ENCODE data around the gene SLC25A40.

SLC25A40 gene

GRCh38 chr7:87866089-87866488, 10.1 kb downstream of the SLC25A40 start:
- CTCF ChIA-PET: no interaction called here
- POLR2A ChIA-PET (ENCODE audit: low non-redundant PET): no interaction called here
- TF ChIP-seq CTCF (conservative IDR thresholded peaks at IDR 0.05; ENCODE audit: low read depth): no peak

GRCh38 chr7:87858417-87859100, 17.6 kb downstream of the SLC25A40 start:
- CTCF ChIA-PET: no interaction called here
- DNase-seq (ENCODE audit: low spot score): no peak
- POLR2A ChIA-PET (ENCODE audit: low non-redundant PET): no interaction called here
- TF ChIP-seq CTCF (conservative IDR thresholded peaks at IDR 0.05; ENCODE audit: low read depth): no peak
- H3K27ac ChIP-seq: no peak overlapping the region

More at GRCh38 chr7:87866089-87866488, 10.1 kb downstream of the SLC25A40 start:
- no peak overlapping the region for H3K27ac ChIP-seq
- no peak for DNase-seq (ENCODE audit: low spot score)

DNA sequence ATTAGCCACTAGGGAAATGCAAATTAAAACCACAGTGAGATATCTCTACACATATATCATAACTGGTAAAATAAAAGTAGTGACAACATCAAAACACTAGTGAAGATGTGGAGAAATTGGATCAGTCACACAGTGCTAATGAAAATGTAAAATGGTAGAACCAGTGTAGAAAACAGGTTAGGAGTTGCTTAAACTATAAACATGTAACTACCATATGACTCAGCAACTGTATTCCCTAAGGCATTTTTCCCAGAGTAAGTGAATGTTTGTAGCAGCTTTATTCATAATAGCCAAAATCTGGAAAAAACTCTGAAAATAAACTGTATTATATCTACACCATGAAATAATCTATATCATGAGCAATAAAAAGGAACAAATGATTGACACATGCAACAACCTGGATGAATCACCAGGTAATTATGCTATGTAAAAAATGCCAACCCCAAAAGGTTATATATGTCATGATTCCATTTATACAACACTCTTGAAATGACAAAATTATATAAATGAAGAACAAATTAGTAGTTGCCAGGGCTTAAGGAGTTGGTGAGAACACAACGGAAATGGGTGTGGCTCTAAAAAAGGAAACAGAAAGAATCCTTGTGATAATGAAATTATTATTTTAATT, 22.8 kb downstream of the SLC25A40 start:
- TF ChIP-seq CTCF (conservative IDR thresholded peaks at IDR 0.05; ENCODE audit: low read depth): no peak
- ChIA-PET POLR2A (ENCODE audit: low non-redundant PET) (no interaction called here), CTCF (no interaction called here)
- DNase-seq (ENCODE audit: low spot score): no peak
- H3K27ac ChIP-seq: no peak overlapping the region

- ChIA-PET POLR2A (ENCODE audit: low non-redundant PET) (no interaction called here), CTCF (no interaction called here)
- no peak for DNase-seq (ENCODE audit: low spot score)
- TF ChIP-seq CTCF (conservative IDR thresholded peaks at IDR 0.05; ENCODE audit: low read depth): no peak
- H3K27ac ChIP-seq: no peak overlapping the region
Observed at GRCh38 chr7:87852306-87852705, 23.9 kb downstream of the SLC25A40 start.

GRCh38 chr7:87850836-87851593, 25.1 kb downstream of the SLC25A40 start:
- no peak for DNase-seq (ENCODE audit: low spot score)
- ChIA-PET CTCF (no interaction called here), POLR2A (ENCODE audit: low non-redundant PET) (no interaction called here)
- TF ChIP-seq CTCF (conservative IDR thresholded peaks at IDR 0.05; ENCODE audit: low read depth): no peak
- no peak overlapping the region for H3K27ac ChIP-seq

- POLR2A ChIA-PET (ENCODE audit: low non-redundant PET): no interaction called here
Observed at GRCh38 chr7:87837597-87837996, 38.6 kb downstream of the SLC25A40 start.

More at GRCh38 chr7:87837597-87837996, 38.6 kb downstream of the SLC25A40 start:
- CTCF ChIA-PET: interaction anchor here (0.6 kb wide), 2 partner anchors 27 to 203 kb away, joined by 3 to 4 read pairs; no protein-coding TSS in a partner anchor
- H3K27ac ChIP-seq: no peak overlapping the region
- TF ChIP-seq CTCF (conservative IDR thresholded peaks at IDR 0.05; ENCODE audit: low read depth): no peak
- DNase-seq (ENCODE audit: low spot score): no peak

All from RWPE1 (cell line).